ENCODE results near the gene MDFIC. TPM values are rescaled to one million over a fixed set of nuclear protein-coding genes. Genes with fewer than 3 reads are reported as not detected.

The MDFIC gene
- polyA plus RNA-seq, 1 donor: 30.1 TPM

GRCh38 chr7:115040495-115040894 lies 118.6 kb downstream of the MDFIC start:
- DNase-seq: no peak

GRCh38 chr7:115042596-115042995 lies 120.7 kb downstream of the MDFIC start:
- no peak for DNase-seq

- DNase-seq: no peak
Measured at GRCh38 chr7:115043605-115044004, 121.7 kb downstream of the MDFIC start.

GRCh38 chr7:115044224-115044623 lies 122.3 kb downstream of the MDFIC start:
- DNase-seq: no peak

GRCh38 chr7:115047958-115048720 lies 126.2 kb downstream of the MDFIC start:
- DNase-seq: no peak

- DNase-seq: no peak
Measured at GRCh38 chr7:115052706-115053105, 130.8 kb downstream of the MDFIC start.

GRCh38 chr7:115054478-115055065 lies 132.7 kb downstream of the MDFIC start:
- no peak for DNase-seq

GRCh38 chr7:115056019-115056418 lies 134.1 kb downstream of the MDFIC start:
- DNase-seq: no peak

- no peak for DNase-seq
Measured at GRCh38 chr7:115058726-115059125, 136.8 kb downstream of the MDFIC start.

GRCh38 chr7:115059321-115059720 lies 137.4 kb downstream of the MDFIC start:
- no peak for DNase-seq

- DNase-seq: no peak
Measured at GRCh38 chr7:115060095-115060870, 138.4 kb downstream of the MDFIC start.

- DNase-seq: no peak
Measured at GRCh38 chr7:115066050-115066449, 144.2 kb downstream of the MDFIC start.

- DNase-seq: no peak
Measured at GRCh38 chr7:115066634-115067033, 144.7 kb downstream of the MDFIC start.

GRCh38 chr7:115068220-115068619 lies 146.3 kb downstream of the MDFIC start:
- no peak for DNase-seq
